H1 (cell line): ENCODE measurements around the gene TMEM187. TPM values are rescaled to one million over a fixed set of nuclear protein-coding genes. Genes with fewer than 3 reads are reported as not detected.

Experiments
- CTCF ChIA-PET: fragments of 300-600 bp; sonication (Branson Sonifier 250); formaldehyde crosslinking; loops from one replicate; lab custom pipeline; 2021; ENCODE audit not compliant: partially characterized antibody; lab: Charles Lee
- POLR2A ChIA-PET: fragments of 300-600 bp; sonication (Branson Sonifier 250); formaldehyde crosslinking; loops from one replicate; lab custom pipeline; 2021; ENCODE audit warnings: inconsistent platforms; ENCODE audit not compliant: partially characterized antibody; lab: Charles Lee
- DNase-seq, 2 experiments: peaks; one replicate each; pipeline versions ENCODE4 v3.0.0 to v3.0.0-alpha.2; 2010 to 2022; ENCODE audit warnings: low spot score in 2 of 2, low read depth in 1 of 2, mixed read lengths in 1 of 2
- FAIRE-seq: peaks from 2 replicates; lab custom pipeline; 2011; peaks lifted over from hg19 to GRCh38; lab: Jason Lieb, UNC
- H2AFZ ChIP-seq: 2 replicates; pipeline ENCODE4 v1.8.1; 2012; ENCODE audit warnings: low read length, inconsistent platforms
- H2AK5ac ChIP-seq: 2 replicates; pipeline ENCODE4 v1.6.1; 2013; ENCODE audit warnings: low read depth, low read length
- H2BK120ac ChIP-seq: replicated peaks from 2 replicates; pipeline ENCODE3; 2013; ENCODE audit warnings: low read depth, low read length, inconsistent platforms
- H2BK12ac ChIP-seq: 2 replicates; pipeline ENCODE4 v1.6.1; 2013; ENCODE audit warnings: low read depth, low read length
- H2BK15ac ChIP-seq: 2 replicates; pipeline ENCODE4 v1.6.1; 2013; ENCODE audit warnings: low read length
- H2BK20ac ChIP-seq: 2 replicates; pipeline ENCODE4 v1.6.1; 2013; ENCODE audit warnings: low read length
- H2BK5ac ChIP-seq: 2 replicates; pipeline ENCODE4 v1.6.1; 2013; ENCODE audit warnings: low read depth, low read length
- H3K14ac ChIP-seq: 2 replicates; pipeline ENCODE4 v1.6.1; 2013; ENCODE audit warnings: inconsistent platforms; ENCODE audit not compliant: insufficient read length
- H3K18ac ChIP-seq: 2 replicates; pipeline ENCODE4 v1.6.1; 2013; ENCODE audit warnings: low read length; ENCODE audit errors: extremely low read depth
- H3K23ac ChIP-seq: 2 replicates; pipeline ENCODE4 v1.6.1; 2013; ENCODE audit warnings: inconsistent platforms; ENCODE audit not compliant: insufficient read length
- H3K23me2 ChIP-seq: 2 replicates; pipeline ENCODE4 v1.6.1; 2013; ENCODE audit warnings: low read depth, low read length
- H3K27ac ChIP-seq: 2 replicates; pipeline ENCODE4 v1.6.1; 2011; ENCODE audit warnings: low read depth, low read length, inconsistent platforms
- H3K27me3 ChIP-seq, 4 experiments: replicated peaks in 1 of 4; 1 replicate in 1 of 4; 2 replicates in 3 of 4; pipeline versions ENCODE4 v1.6.1 to v1.8.1; 2011 to 2013; ENCODE audit warnings: low read length in 3 of 4, mild to moderate bottlenecking in 3 of 4, inconsistent platforms in 2 of 4, mixed read lengths in 2 of 4, moderate library complexity in 1 of 4; ENCODE audit not compliant: control insufficient read depth in 3 of 4, insufficient read depth in 3 of 4; ENCODE audit errors: extremely low read depth in 1 of 4
- H3K36me3 ChIP-seq, 4 experiments: 2 replicates each; pipeline versions ENCODE4 v1.6.1 to v1.8.1; 2011 to 2013; ENCODE audit warnings: mild to moderate bottlenecking in 4 of 4, low read length in 3 of 4, moderate library complexity in 2 of 4, control low read depth in 1 of 4, inconsistent platforms in 1 of 4; ENCODE audit not compliant: insufficient read depth in 4 of 4, control insufficient read depth in 2 of 4
- H3K4ac ChIP-seq: replicated peaks from 2 replicates; pipeline ENCODE3; 2013; ENCODE audit warnings: low read length, low read depth, mixed read lengths, inconsistent platforms; ENCODE audit not compliant: insufficient read length
- H3K4me1 ChIP-seq, 4 experiments: replicated peaks in 1 of 4; 1 replicate in 1 of 4; 2 replicates in 3 of 4; pipeline versions ENCODE4 v1.6.1 to v1.8.1; 2011 to 2013; ENCODE audit warnings: low read length in 3 of 4, inconsistent platforms in 2 of 4, mixed read lengths in 1 of 4; ENCODE audit not compliant: insufficient read depth in 4 of 4, control insufficient read depth in 3 of 4
- H3K4me2 ChIP-seq, 2 experiments: 2 replicates each; pipeline versions ENCODE4 v1.6.1 to v1.8.1; 2011 to 2013; ENCODE audit warnings: low read depth in 2 of 2, low read length in 2 of 2, control low read depth in 1 of 2, inconsistent platforms in 1 of 2, mild to moderate bottlenecking in 1 of 2; ENCODE audit not compliant: insufficient read depth in 1 of 2
- H3K4me3 ChIP-seq, 4 experiments: fragments of 200-600, 300-600 bp in 1 of 4; sonication (generic), shearing (Covaris generic), sonication (Bioruptor Twin) in 1 of 4; 2 replicates each; pipeline versions ENCODE4 v1.5.1 to v1.8.1; 2011 to 2016; ENCODE audit warnings: low read length in 4 of 4, low read depth in 3 of 4, control low read depth in 2 of 4, inconsistent platforms in 2 of 4, mild to moderate bottlenecking in 2 of 4, mixed read lengths in 1 of 4, moderate library complexity in 1 of 4; ENCODE audit not compliant: insufficient read depth in 2 of 4; ENCODE audit errors: extremely low read depth in 1 of 4
- H3K56ac ChIP-seq: replicated peaks from 2 replicates; pipeline ENCODE3; 2013; ENCODE audit warnings: low read depth, mild to moderate bottlenecking, mixed read lengths, low read length, inconsistent platforms; ENCODE audit not compliant: insufficient read length
- H3K79me1 ChIP-seq: 2 replicates; pipeline ENCODE4 v1.6.1; 2013; ENCODE audit warnings: low read depth, low read length, control low read depth
- H3K79me2 ChIP-seq, 2 experiments: 2 replicates each; pipeline versions ENCODE4 v1.6.1 to v1.8.1; 2012 to 2013; ENCODE audit warnings: low read length in 2 of 2, mild to moderate bottlenecking in 2 of 2, inconsistent platforms in 1 of 2; ENCODE audit not compliant: insufficient read depth in 2 of 2, control insufficient read depth in 1 of 2
- H3K9ac ChIP-seq, 4 experiments: replicated peaks in 1 of 4; 1 replicate in 1 of 4; 2 replicates in 3 of 4; pipeline versions ENCODE4 v1.6.1 to v1.8.1; 2011 to 2013; ENCODE audit warnings: low read depth in 3 of 4, low read length in 3 of 4, control low read depth in 2 of 4, mild to moderate bottlenecking in 2 of 4, moderate library complexity in 2 of 4, inconsistent platforms in 1 of 4; ENCODE audit errors: extremely low read depth in 1 of 4
- H3K9me3 ChIP-seq, 2 experiments: 2 replicates each; pipeline versions ENCODE4 v1.6.1 to v1.8.1; 2012 to 2013; ENCODE audit warnings: mild to moderate bottlenecking in 2 of 2, moderate library complexity in 2 of 2, control low read depth in 1 of 2, inconsistent platforms in 1 of 2, low read depth in 1 of 2, low read length in 1 of 2, mixed read lengths in 1 of 2; ENCODE audit not compliant: insufficient read depth in 2 of 2
- H4K20me1 ChIP-seq, 2 experiments: replicated peaks in 1 of 2; 2 replicates each; pipeline versions ENCODE3 to v1.8.1; 2011 to 2013; ENCODE audit warnings: inconsistent platforms in 2 of 2, low read length in 2 of 2, mild to moderate bottlenecking in 1 of 2; ENCODE audit not compliant: insufficient read depth in 2 of 2, control insufficient read depth in 1 of 2
- H4K5ac ChIP-seq: 2 replicates; pipeline ENCODE4 v1.6.1; 2013; ENCODE audit warnings: low read length, low read depth, mixed read lengths, inconsistent platforms; ENCODE audit not compliant: insufficient read length
- H4K8ac ChIP-seq: 2 replicates; pipeline ENCODE4 v1.8.0; 2013; ENCODE audit warnings: mild to moderate bottlenecking, moderate library complexity, low read length, inconsistent platforms; ENCODE audit not compliant: insufficient read depth; ENCODE audit errors: extremely low read depth
- H4K91ac ChIP-seq: replicated peaks from 2 replicates; pipeline ENCODE3; 2013; ENCODE audit warnings: low read length, mixed read lengths, inconsistent platforms; ENCODE audit not compliant: insufficient read length
- BACH1 ChIP-seq: IDR thresholded peaks from 2 replicates; pipeline ENCODE4 v1.6.1; 2012; ENCODE audit warnings: low read length, improper control_type of control experiment
- CEBPB ChIP-seq: IDR thresholded peaks from 2 replicates; pipeline ENCODE4 v1.6.1; 2012; ENCODE audit warnings: low read depth, low read length
- NANOG ChIP-seq: IDR thresholded peaks from 2 replicates; pipeline ENCODE4 v1.6.1; 2011; ENCODE audit warnings: low read length, low read depth, mild to moderate bottlenecking, inconsistent platforms; ENCODE audit not compliant: insufficient read depth, poor library complexity, severe bottlenecking
- POLR2AphosphoS5 ChIP-seq: IDR thresholded peaks from 2 replicates; pipeline ENCODE4 v1.6.1; 2011; ENCODE audit warnings: low read depth, low read length
- SIX5 ChIP-seq: IDR thresholded peaks from 2 replicates; pipeline ENCODE4 v1.6.1; 2011; ENCODE audit warnings: mild to moderate bottlenecking, low read depth, low read length
- WGBS, 2 experiments: shearing (Covaris generic) in 1 of 2; methylation state at CpG; one replicate each; pipeline versions ENCODE4 v1.1.6 to v1.1.7; 2013 to 2015; ENCODE audit warnings: low lambda C conversion rate in 2 of 2, mixed read lengths in 2 of 2, inconsistent platforms in 1 of 2, low coverage in 1 of 2, missing lambda C conversion rate in 1 of 2; ENCODE audit not compliant: insufficient replicate concordance in 2 of 2, insufficient coverage in 1 of 2, insufficient read length in 1 of 2; ENCODE audit errors: extremely low coverage in 1 of 2, missing lambda C conversion rate in 1 of 2; 5-methylcytosine and 5-hydroxymethylcytosine counted together
- polyA plus RNA-seq, 7 experiments: library from polyadenylated mRNA; depleted of rRNA in 3 of 7; stranded (reverse) in 5 of 7; unstranded in 2 of 7; fragments of >200 nt in 5 of 7; fragments of 200-250 nt in 2 of 7; gene quantifications; 1 replicate in 5 of 7; 2 replicates in 1 of 7; 4 replicates in 1 of 7; pipeline versions ENCODE4 v1.2.1 to v1.2.3, GENCODE V29; 2011 to 2013; ENCODE audit warnings: missing spikeins in 2 of 7, mixed read lengths in 2 of 7
- total RNA-seq: library from RNA; stranded (reverse); fragmentation: NEBNext Ultra II Directional; extraction: Animal tissue kit (Norgen Biotek cat#: 25700); gene quantifications from 2 replicates; pipeline ENCODE4 v1.2.1, GENCODE V29; 2021

TMEM187 gene
- total and polyA plus RNA-seq, 2 of the 8 experiments (the other 6 are each of a cell fraction or from before 2014, with no cell fraction given), result 5.0 to 14.5 TPM

DNA sequence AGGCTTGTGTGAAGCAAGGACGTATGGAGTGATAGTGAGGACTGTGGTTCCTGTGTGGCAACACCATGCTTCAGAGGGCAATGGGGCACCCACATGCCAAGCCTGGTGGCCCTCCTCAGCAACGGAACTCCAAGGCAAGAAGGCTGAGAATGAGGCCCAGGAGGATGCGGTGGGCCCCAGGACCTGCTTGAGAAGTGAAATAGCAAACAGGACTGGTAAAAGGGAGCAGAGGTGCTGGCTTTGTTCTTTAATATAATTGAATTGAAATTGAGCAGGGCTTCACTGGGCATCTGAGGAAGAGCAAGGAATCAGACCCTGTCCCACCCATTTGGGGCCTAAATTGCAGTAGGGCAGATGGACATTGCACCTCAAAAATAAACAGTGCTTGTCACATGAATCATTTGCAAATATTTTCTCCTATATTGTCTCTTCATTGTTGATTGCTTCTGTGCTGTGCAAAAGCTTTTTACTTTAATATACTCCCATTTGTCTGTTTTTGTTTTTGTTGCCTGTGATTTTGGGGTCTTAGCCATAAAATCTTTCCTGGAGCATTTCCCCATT, 2.3 kb downstream of the TMEM187 start:
- H3K4ac ChIP-seq, result no peak overlapping the region
- WGBS, 2 experiments, result 80% methylated on average over 2 of the region's 3 CpGs; no CpG with 5 or more reads in 1 of the 2 experiments
- POLR2A ChIA-PET, result interaction anchor here (1.1 to 4.6 kb wide), 2 partner anchors 35 to 48 kb away, joined by 8 to 43 read pairs; partner anchors contain the start of gene ARHGAP4
- 0 out of 2 replicates have a peak, but pooled peaks cover 4% of the 10 kb centered on the region for H3K23me2 ChIP-seq
- no peak overlapping the region; the same call in 1 of the 2 replicates for H4K8ac ChIP-seq
- H2BK15ac ChIP-seq, result no peak overlapping the region
- FAIRE-seq, result no peak
- H3K18ac ChIP-seq, result no peak overlapping the region
- no peaks in the 10 kb centered on the region for H3K9me3 ChIP-seq
- H3K27ac ChIP-seq, result no peak overlapping the region
- H4K20me1 ChIP-seq, result peaks cover 0 to 1% of the 10 kb centered on the region in 2 experiments
- no peak for DNase-seq
- no peak overlapping the region for H3K4me3 ChIP-seq
- H3K23ac ChIP-seq, result no peak overlapping the region
- H3K4me1 ChIP-seq, result peaks cover 0 to 7% (median 2%) of the 10 kb centered on the region in 4 experiments; a peak in 3 of 7 replicates
- peak overlapping the region; percentile 86; the same call in 1 of the 2 replicates for H2AK5ac ChIP-seq
- no peak overlapping the region for H3K56ac ChIP-seq
- no peak overlapping the region for H2BK12ac ChIP-seq
- H3K4me2 ChIP-seq, result no peak overlapping the region
- TF ChIP-seq SIX5 (no peak), NANOG (no peak), BACH1 (no peak), POLR2AphosphoS5 (no peak), CEBPB (no peak)
- no peak overlapping the region for H2BK120ac ChIP-seq
- H3K36me3 ChIP-seq, result no peaks in the 10 kb centered on the region
- no peak overlapping the region for H4K5ac ChIP-seq
- H3K14ac ChIP-seq, result no peak overlapping the region
- H3K79me2 ChIP-seq, result peaks cover under 1 to 9% of the 10 kb centered on the region in 2 experiments; a peak in 3 of 4 replicates
- no peaks in the 10 kb centered on the region for H3K27me3 ChIP-seq
- no peak overlapping the region; the same call in 1 of the 2 replicates for H2BK5ac ChIP-seq
- no peak overlapping the region for H2BK20ac ChIP-seq
- CTCF ChIA-PET, result interaction anchor here (0.9 kb wide), 1 partner anchor 18 kb away, joined by 4 read pairs; no protein-coding TSS in a partner anchor
- peaks cover 2% of the 10 kb centered on the region; the same call in 1 of the 2 replicates for H3K79me1 ChIP-seq
- H3K9ac ChIP-seq, result no peak overlapping the region
- no peak overlapping the region for H2AFZ ChIP-seq
- no peak overlapping the region for H4K91ac ChIP-seq
